Endothelial cell (in vitro differentiated cells): ENCODE results near the gene GABRB1. TPM values are rescaled to one million over a fixed set of nuclear protein-coding genes. Genes with fewer than 3 reads are reported as not detected.

Source experiments
- DNase-seq: peaks from one replicate; pipeline ENCODE4 v3.0.0; 2021; ENCODE audit warnings: low spot score
- H3K27ac Mint-ChIP-seq: one replicate; pipeline ENCODE4 v1.8.0; 2021; ENCODE audit warnings: mixed read lengths, inconsistent platforms; ENCODE audit not compliant: unreplicated experiment
- H3K27me3 Mint-ChIP-seq: one replicate; pipeline ENCODE4 v1.8.0; 2021; ENCODE audit warnings: mild to moderate bottlenecking, moderate library complexity, mixed read lengths, inconsistent platforms; ENCODE audit not compliant: unreplicated experiment
- H3K36me3 Mint-ChIP-seq: one replicate; pipeline ENCODE4 v1.8.0; 2021; ENCODE audit warnings: mild to moderate bottlenecking, low read depth, mixed read lengths, inconsistent platforms; ENCODE audit not compliant: unreplicated experiment
- H3K4me1 Mint-ChIP-seq: one replicate; pipeline ENCODE4 v1.8.0; 2021; ENCODE audit warnings: mild to moderate bottlenecking, mixed read lengths, inconsistent platforms; ENCODE audit not compliant: unreplicated experiment
- H3K4me3 Mint-ChIP-seq: one replicate; pipeline ENCODE4 v1.8.0; 2021; ENCODE audit warnings: mild to moderate bottlenecking, mixed read lengths, inconsistent platforms; ENCODE audit not compliant: unreplicated experiment
- H3K9me3 Mint-ChIP-seq: one replicate; pipeline ENCODE4 v1.8.0; 2021; ENCODE audit warnings: mixed read lengths, inconsistent platforms; ENCODE audit not compliant: unreplicated experiment
- CTCF ChIP-seq: fragments of 200-600 bp; sonication (generic); IDR thresholded peaks from one replicate; pipeline ENCODE4 v1.5.0; 2021; ENCODE audit warnings: antibody characterized with exemption; ENCODE audit not compliant: unreplicated experiment
- total RNA-seq: library from RNA; stranded (reverse); fragmentation: NEBNext Ultra II Directional; extraction: Animal tissue kit (Norgen Biotek cat#: 25700); gene quantifications from one replicate; pipeline ENCODE4 v1.2.1, GENCODE V29; 2021; ENCODE audit not compliant: unreplicated experiment

Gene GABRB1
- total RNA-seq, 1 donor from 2014 or later: not detected

DNA sequence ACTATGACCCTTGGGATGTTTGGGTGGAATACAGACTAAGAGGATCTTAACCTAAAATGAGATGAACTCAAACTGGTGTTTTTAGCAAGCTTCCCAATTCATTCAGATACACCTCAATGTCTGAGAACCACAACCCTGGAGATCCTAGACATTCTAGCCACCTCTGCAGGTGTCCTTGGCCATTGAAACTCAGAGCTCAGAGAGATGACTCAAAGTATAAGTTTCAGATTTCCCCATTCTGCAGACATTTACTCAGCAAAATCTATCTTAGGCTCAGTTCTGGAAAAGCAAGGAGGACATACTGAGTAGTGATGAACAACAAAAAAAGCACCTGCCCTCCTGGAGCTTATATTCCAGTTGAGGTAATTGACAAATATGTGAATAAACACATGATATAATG lies 384.4 kb downstream of the GABRB1 start:
- Mint-ChIP-seq H3K4me3 (no peak overlapping the region), H3K27ac (no peak overlapping the region), H3K36me3 (no peaks in the 10 kb centered on the region), H3K27me3 (no peaks in the 10 kb centered on the region), H3K4me1 (no peaks in the 10 kb centered on the region), H3K9me3 (no peaks in the 10 kb centered on the region)
- DNase-seq: no peak
- TF ChIP-seq CTCF: no peak

DNA sequence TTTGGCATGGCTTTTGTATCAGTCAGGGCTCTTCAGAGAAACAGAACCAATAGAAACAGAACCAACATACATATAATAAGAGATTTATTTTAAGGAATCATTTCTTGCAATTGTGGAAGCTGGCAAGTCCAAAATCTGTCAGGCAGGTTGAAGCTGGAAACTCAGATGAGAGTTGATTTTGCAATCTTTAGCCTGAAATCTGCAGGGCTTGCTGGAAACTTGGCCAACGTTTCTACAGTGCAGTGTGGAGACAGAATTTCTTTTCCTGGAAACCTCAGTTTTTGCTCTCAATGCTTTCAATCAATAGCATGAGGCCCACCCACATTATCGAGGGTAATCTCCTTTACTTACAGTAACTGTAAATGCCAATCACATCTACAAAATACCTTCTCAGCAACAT lies 386.8 kb downstream of the GABRB1 start:
- Mint-ChIP-seq H3K27ac (no peak overlapping the region), H3K36me3 (no peaks in the 10 kb centered on the region), H3K9me3 (no peaks in the 10 kb centered on the region), H3K4me3 (no peak overlapping the region), H3K4me1 (no peaks in the 10 kb centered on the region), H3K27me3 (no peaks in the 10 kb centered on the region)
- no peak for TF ChIP-seq CTCF
- no peak for DNase-seq

DNA sequence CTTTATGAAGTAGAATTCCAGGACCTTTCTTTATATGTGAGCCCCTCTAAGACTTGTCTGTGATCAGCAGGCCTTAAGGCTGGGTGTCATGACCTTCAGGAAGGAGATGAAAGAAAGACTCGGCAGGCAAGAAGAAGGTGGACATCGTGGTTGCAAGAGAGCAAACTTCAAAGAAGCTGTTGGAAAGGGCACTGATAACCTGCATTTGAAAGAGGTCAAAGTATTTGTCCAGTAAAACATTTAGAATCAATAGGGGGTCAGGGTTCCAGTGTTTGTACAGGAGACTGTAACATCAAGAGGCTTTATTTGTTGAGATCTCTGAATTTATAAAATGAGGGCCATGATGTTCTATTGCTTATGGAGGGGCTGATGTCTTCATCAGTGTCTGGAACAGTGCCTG lies 387.9 kb downstream of the GABRB1 start:
- H3K27me3 Mint-ChIP-seq: no peaks in the 10 kb centered on the region
- H3K36me3 Mint-ChIP-seq: no peaks in the 10 kb centered on the region
- no peak overlapping the region for H3K4me3 Mint-ChIP-seq
- no peak for DNase-seq
- H3K27ac Mint-ChIP-seq: no peak overlapping the region
- no peaks in the 10 kb centered on the region for H3K4me1 Mint-ChIP-seq
- no peaks in the 10 kb centered on the region for H3K9me3 Mint-ChIP-seq
- TF ChIP-seq CTCF: no peak

DNA sequence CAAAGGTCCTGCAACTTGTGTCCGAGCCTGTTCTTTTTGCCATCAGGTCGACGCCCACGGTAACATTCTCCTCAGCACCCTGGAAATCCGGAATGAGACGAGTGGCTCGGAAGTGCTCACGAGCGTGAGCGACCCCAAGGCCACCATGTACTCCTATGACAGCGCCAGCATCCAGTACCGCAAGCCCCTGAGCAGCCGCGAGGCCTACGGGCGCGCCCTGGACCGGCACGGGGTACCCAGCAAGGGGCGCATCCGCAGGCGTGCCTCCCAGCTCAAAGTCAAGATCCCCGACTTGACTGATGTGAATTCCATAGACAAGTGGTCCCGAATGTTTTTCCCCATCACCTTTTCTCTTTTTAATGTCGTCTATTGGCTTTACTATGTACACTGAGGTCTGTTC lies 394.3 kb downstream of the GABRB1 start:
- Mint-ChIP-seq H3K36me3 (no peaks in the 10 kb centered on the region), H3K27ac (no peak overlapping the region), H3K9me3 (no peaks in the 10 kb centered on the region), H3K4me3 (no peak overlapping the region), H3K27me3 (no peaks in the 10 kb centered on the region), H3K4me1 (no peaks in the 10 kb centered on the region)
- no peak for DNase-seq
- no peak for TF ChIP-seq CTCF

GRCh38 chr4:47427935-47428334 lies 396.6 kb downstream of the GABRB1 start:
- TF ChIP-seq CTCF: no peak
- no peak overlapping the region for H3K27ac Mint-ChIP-seq
- DNase-seq: no peak
- H3K27me3 Mint-ChIP-seq: no peaks in the 10 kb centered on the region
- H3K36me3 Mint-ChIP-seq: no peaks in the 10 kb centered on the region
- no peaks in the 10 kb centered on the region for H3K9me3 Mint-ChIP-seq
- no peak overlapping the region for H3K4me3 Mint-ChIP-seq
- H3K4me1 Mint-ChIP-seq: no peaks in the 10 kb centered on the region
